Measurements from ENCODE around the gene ASPM. TPM values are rescaled to one million over a fixed set of nuclear protein-coding genes. Genes with fewer than 3 reads are reported as not detected.

Gene ASPM
- total RNA-seq (1 to 10 TPM; 1.1 to 6.4 TPM), polyA plus RNA-seq (ENCODE audit: insufficient read length in 6 of 6) (10 to 100 TPM; 14.8 to 46.2 (median 25.1) TPM)
- long read RNA-seq, donor 1, partial matches to known transcripts: 9 of 9 reads
- long read RNA-seq, donor 1, other reads (novel, unspliced or antisense): 0 of 9 reads
- long read RNA-seq, donor 2, partial matches to known transcripts: 13 of 13 reads
- long read RNA-seq, donor 2, other reads (novel, unspliced or antisense): 0 of 13 reads
- long read RNA-seq, donor 3, partial matches to known transcripts: 6 of 6 reads
- long read RNA-seq, donor 3, other reads (novel, unspliced or antisense): 0 of 6 reads
- long read RNA-seq, donor 4, partial matches to known transcripts: 6 of 7 reads
- long read RNA-seq, donor 4, other reads (novel, unspliced or antisense): 1 of 7 reads
- long read RNA-seq, donor 5, partial matches to known transcripts: 5 of 5 reads
- long read RNA-seq, donor 5, other reads (novel, unspliced or antisense): 0 of 5 reads
- long read RNA-seq, donor 6: 0 reads
- long read RNA-seq, donor 7: 0 reads
- long read RNA-seq, donor 8: 0 reads
- long read RNA-seq, donor 9: 0 reads
- long read RNA-seq, donor 10, partial matches to known transcripts: 0 of 1 reads
- long read RNA-seq, donor 10, other reads (novel, unspliced or antisense): 1 of 1 reads
- long read RNA-seq, donor 11: 0 reads
- long read RNA-seq, donor 12: 0 reads

DNA sequence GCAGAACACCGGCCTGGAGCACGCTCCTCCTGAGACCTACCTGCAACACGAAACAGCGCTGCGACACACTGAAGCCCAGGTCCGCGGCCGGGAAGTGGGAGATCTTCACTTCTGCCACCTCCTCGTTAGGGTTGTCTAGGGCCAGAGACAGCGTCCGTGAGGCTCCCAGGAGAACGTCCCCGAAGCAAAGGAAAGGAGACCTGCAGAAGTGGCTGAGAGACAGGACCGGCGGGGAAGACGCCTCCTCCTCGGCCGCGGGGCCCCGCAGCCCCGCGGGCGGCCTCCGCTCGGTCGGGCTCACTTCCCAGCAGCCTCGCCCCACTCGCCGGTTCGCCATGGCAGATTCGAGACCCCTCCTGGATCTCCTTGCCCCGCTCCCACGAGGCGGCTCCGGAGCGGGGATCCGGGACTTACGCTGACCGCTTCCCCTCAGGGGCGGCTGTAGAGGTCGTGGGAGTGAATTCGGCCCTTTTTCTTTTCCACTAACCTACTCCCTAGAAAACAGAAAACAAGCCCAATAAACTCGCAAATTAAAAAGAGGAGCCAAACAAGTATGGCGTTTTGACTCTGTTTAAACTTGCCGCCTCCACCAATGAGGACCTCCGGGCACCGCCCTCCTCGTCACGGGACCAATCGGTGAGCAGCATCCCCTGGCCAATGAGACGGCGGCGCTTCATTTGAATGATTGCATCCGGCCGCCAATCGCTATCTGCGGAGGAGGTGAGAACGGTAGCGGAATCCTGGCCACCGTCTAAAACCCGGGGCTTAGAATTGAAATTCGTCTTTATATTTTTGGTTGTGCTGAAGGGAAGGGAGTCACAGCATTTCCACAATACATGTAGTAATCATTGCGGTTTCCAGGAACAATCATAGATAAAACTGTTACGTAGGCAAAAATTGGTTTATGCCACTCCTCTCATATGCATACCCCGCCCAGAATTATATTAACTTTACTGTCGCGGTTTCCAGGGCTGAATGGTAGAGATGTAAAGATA lies at the start of gene ASPM:
TSS of gene ASPM (minus strand) at position 569 of the 995 bp plus-strand sequence. CDS start at position 337, 232 bp downstream.
- intact Hi-C loops (cut with DNase I): no loop called here
- no peak for TF ChIP-seq CTCF (IDR thresholded peaks at IDR 0.05)
- Histone ChIP-seq H3K36me3 (no peaks in the 10 kb centered on the region), H3K27ac (peak within 1 kb of the TSS; percentile 40 to 51), H3K27me3 (no peaks in the 10 kb centered on the region), H3K9me3 (no peaks in the 10 kb centered on the region), H3K4me3 (peak within 1 kb of the TSS; percentile 64 to 77), H3K4me1 (peaks cover 0 to 16% of the 10 kb centered on the region in 2 donors)
- DNase-seq (peak; percentile 92 to 97 (median 96)), ATAC-seq (peak; percentile 100)

DNA sequence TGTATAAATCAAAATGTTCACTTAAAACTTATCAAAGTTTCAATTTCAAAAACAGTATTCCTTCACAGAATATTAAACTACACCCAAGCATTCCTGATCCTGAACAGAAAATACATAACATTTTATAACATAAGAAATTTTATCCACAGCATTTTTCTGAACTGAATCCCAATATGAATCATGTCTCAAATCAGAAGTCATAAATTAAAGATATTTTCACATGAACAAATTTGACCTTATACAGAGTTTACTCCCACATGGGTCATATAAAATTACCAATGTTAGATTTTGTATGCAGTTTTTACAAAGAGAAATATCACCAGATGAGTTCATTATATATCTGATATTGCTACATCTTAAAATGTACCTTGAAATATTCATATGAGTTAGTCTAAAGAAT lies 48.6 kb upstream of the ASPM start:
- no peak overlapping the region for H3K4me3 ChIP-seq
- intact Hi-C loops (cut with DNase I): no loop called here
- H3K36me3 ChIP-seq: peaks cover 0 to 7% of the 10 kb centered on the region in 2 donors
- ATAC-seq (no peak), DNase-seq (no peak)
- no peak overlapping the region for H3K27ac ChIP-seq
- peaks cover 21 to 39% of the 10 kb centered on the region in 2 donors for H3K4me1 ChIP-seq
- no peaks in the 10 kb centered on the region for H3K27me3 ChIP-seq
- peak in 1 of 2 donors; percentile 7 for TF ChIP-seq CTCF (IDR thresholded peaks at IDR 0.05)
- no peaks in the 10 kb centered on the region for H3K9me3 ChIP-seq

GRCh38 chr1:197184190-197184589 lies 37.7 kb upstream of the ASPM start:
- intact Hi-C loops (cut with DNase I): no loop called here
- H3K9me3 ChIP-seq: no peaks in the 10 kb centered on the region
- peaks cover 0 to 59% of the 10 kb centered on the region in 2 donors for H3K36me3 ChIP-seq
- H3K4me3 ChIP-seq: no peak overlapping the region
- DNase-seq (no peak), ATAC-seq (no peak)
- no peaks in the 10 kb centered on the region for H3K27me3 ChIP-seq
- H3K4me1 ChIP-seq: peaks cover 0 to 5% of the 10 kb centered on the region in 2 donors
- TF ChIP-seq CTCF (IDR thresholded peaks at IDR 0.05): no peak
- H3K27ac ChIP-seq: no peak overlapping the region

DNA sequence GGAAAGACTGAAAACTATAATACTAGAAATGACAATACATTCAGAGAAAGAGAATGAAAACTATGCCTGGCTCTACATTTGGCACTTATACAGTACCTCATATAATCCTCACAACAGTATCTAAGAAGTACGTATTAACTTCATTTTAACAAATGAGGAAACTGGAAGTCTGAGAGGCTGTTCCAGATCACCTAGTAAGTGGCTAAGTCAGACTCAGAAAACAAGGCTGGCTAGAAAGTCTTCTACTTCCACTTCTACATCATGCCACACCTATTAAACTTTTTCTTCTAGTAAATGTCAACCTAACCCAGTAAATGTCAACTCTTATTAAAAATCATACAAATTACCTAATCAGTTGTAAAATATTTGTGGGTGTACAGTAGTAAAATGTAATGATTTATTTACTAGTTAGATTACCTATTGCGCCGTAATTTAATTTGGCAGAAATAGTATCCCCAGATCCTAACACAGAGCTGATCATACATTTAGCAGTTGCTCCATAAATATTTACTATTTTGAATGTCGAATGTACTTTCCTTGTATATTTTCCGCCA lies 36.8 kb upstream of the ASPM start:
- H3K4me1 ChIP-seq: peaks cover 0 to 5% of the 10 kb centered on the region in 2 donors
- no peak for TF ChIP-seq CTCF (IDR thresholded peaks at IDR 0.05)
- intact Hi-C loops (cut with DNase I): no loop called here
- ATAC-seq: peak; percentile 72
- no peak for DNase-seq
- H3K4me3 ChIP-seq: no peak overlapping the region
- no peaks in the 10 kb centered on the region for H3K27me3 ChIP-seq
- H3K27ac ChIP-seq: no peak overlapping the region
- H3K9me3 ChIP-seq: no peaks in the 10 kb centered on the region
- H3K36me3 ChIP-seq: peaks cover 0 to 49% of the 10 kb centered on the region in 2 donors

Measured in left lung (tissue), 14 donors.